PC-3 (cell line): ENCODE data around the gene GP5. TPM values are rescaled to one million over a fixed set of nuclear protein-coding genes. Genes with fewer than 3 reads are reported as not detected.

Experiments
- ATAC-seq: fragments of 200-7000 bp; cut with Tn5 transposase; 2 replicates; pipeline ENCODE4 v1.9.1; 2020; ENCODE audit warnings: mild to moderate bottlenecking, moderate library complexity
- BruUV-seq: library from RNA; stranded (reverse); fragments of 400-500 nt; replicated peaks from 2 replicates; lab custom pipeline; 2021; lab: Mats Ljungman, UMichigan
- CTCF ChIA-PET: fragments of 300-600 bp; sonication (Branson Sonifier 250); formaldehyde crosslinking; loops from one replicate; lab custom pipeline; 2022; ENCODE audit warnings: antibody characterized with exemption; lab: Charles Lee
- POLR2A ChIA-PET: fragments of 300-600 bp; sonication (Branson Sonifier 250); formaldehyde crosslinking; loops from one replicate; lab custom pipeline; 2022; ENCODE audit warnings: antibody characterized with exemption; ENCODE audit not compliant: unreplicated experiment; lab: Charles Lee
- DNase-seq: peaks from one replicate; pipeline ENCODE4 v3.0.0-alpha.2; 2015
- H2AFZ ChIP-seq: fragments of 300-600 bp; sonication (generic); 2 replicates; pipeline ENCODE4 v1.6.0; 2016; ENCODE audit warnings: antibody characterized with exemption, low read length
- H3F3A ChIP-seq: fragments of 300-600 bp; sonication (generic); one replicate; pipeline ENCODE4 v1.6.0; 2017; ENCODE audit warnings: antibody characterized with exemption, low read length, control low read depth, mild to moderate bottlenecking; ENCODE audit not compliant: unreplicated experiment
- H3K27ac ChIP-seq: fragments of 300-600 bp; sonication (generic); 2 replicates; pipeline ENCODE4 v1.5.1; 2016; ENCODE audit warnings: mild to moderate bottlenecking, low read length
- H3K27me3 ChIP-seq: fragments of 300-600 bp; sonication (generic); 2 replicates; pipeline ENCODE4 v1.6.1; 2016; ENCODE audit warnings: low read length, mixed read lengths
- H3K36me3 ChIP-seq: fragments of 300-600 bp; sonication (generic); 2 replicates; pipeline ENCODE4 v1.6.1; 2016; ENCODE audit warnings: low read depth, mixed run types, low read length, mixed read lengths
- H3K4me1 ChIP-seq: fragments of 300-600 bp; sonication (generic); 2 replicates; pipeline ENCODE4 v1.5.1; 2016; ENCODE audit warnings: low read length; ENCODE audit not compliant: insufficient read depth
- H3K4me2 ChIP-seq: fragments of 300-600 bp; sonication (generic); 2 replicates; pipeline ENCODE4 v1.6.0; 2016; ENCODE audit warnings: low read length
- H3K4me3 ChIP-seq: fragments of 300-600 bp; sonication (generic); 2 replicates; pipeline ENCODE4 v1.5.1; 2016; ENCODE audit warnings: mild to moderate bottlenecking, low read length, mixed read lengths
- H3K79me2 ChIP-seq: fragments of 300-600 bp; sonication (generic); 2 replicates; pipeline ENCODE4 v1.6.1; 2017; ENCODE audit warnings: low read length, mixed read lengths
- H3K9ac ChIP-seq: fragments of 300-600 bp; sonication (generic); 2 replicates; pipeline ENCODE4 v1.6.0; 2016; ENCODE audit warnings: mild to moderate bottlenecking, low read length
- H3K9me2 ChIP-seq: fragments of 300-600 bp; sonication (generic); replicated peaks from 2 replicates; pipeline ENCODE4 v1.6.1; 2016; ENCODE audit warnings: mixed run types, low read length, mixed read lengths
- H3K9me3 ChIP-seq: fragments of 300-600 bp; sonication (generic); 2 replicates; pipeline ENCODE4 v1.6.1; 2016; ENCODE audit warnings: low read length, mixed read lengths
- H4K20me1 ChIP-seq: fragments of 300-600 bp; sonication (generic); 2 replicates; pipeline ENCODE4 v1.6.1; 2016; ENCODE audit warnings: low read length, mixed read lengths
- EZH2 ChIP-seq: fragments of 300-600 bp; sonication (generic); IDR thresholded peaks from one replicate; pipeline ENCODE4 v1.6.1; 2017; ENCODE audit warnings: antibody characterized with exemption, mild to moderate bottlenecking, low read length; ENCODE audit not compliant: unreplicated experiment
- EZH2phosphoT487 ChIP-seq: fragments of 300-600 bp; sonication (generic); IDR thresholded peaks from 2 replicates; pipeline ENCODE4 v1.6.1; 2018; ENCODE audit warnings: mild to moderate bottlenecking, antibody characterized with exemption, low read length, borderline replicate concordance
- intact Hi-C: fragments of 100-400 bp; cut with micrococcal nuclease; formaldehyde crosslinking; loops from 2 replicates; pipeline ENCODE4 v1.9.0; 2023
- total RNA-seq: library from RNA; depleted of rRNA; stranded (reverse); fragments of >200 nt; gene quantifications from 2 replicates; pipeline ENCODE4 v1.2.3, GENCODE V29; 2014
- TF ChIP-seq, protein P1 (sequence below): fragments of 300-600 bp; sonication (generic); conservative IDR thresholded peaks from 2 replicates; pipeline ENCODE4 v1.5.1; 2017; ENCODE audit warnings: antibody characterized with exemption, low read depth, mild to moderate bottlenecking, low read length

The GP5 gene
- total RNA-seq, 1 experiment from 2014 or later: not detected

DNA sequence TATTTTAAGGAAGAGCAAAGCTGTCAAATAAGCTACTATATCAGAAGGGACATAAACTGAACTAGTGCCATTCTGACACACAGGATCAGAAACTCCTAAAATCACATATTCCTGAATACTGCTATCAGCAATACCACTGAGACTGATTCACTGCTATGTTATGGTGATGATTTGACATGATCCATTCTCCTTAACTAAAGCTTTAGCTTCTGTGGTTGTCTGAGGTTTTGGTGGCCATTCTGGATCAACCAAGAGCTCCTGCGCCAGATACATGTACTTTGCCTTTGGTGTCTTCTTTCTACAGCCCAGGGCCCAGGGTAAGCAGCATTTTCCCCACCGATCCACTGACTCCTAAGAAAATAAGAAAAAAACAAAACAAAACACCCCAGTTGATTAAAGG is 6.7 kb upstream of the GP5 start:
- TF ChIP-seq EZH2: no peak
- TF ChIP-seq EZH2phosphoT487: no peak
- TF ChIP-seq, protein P1, sequence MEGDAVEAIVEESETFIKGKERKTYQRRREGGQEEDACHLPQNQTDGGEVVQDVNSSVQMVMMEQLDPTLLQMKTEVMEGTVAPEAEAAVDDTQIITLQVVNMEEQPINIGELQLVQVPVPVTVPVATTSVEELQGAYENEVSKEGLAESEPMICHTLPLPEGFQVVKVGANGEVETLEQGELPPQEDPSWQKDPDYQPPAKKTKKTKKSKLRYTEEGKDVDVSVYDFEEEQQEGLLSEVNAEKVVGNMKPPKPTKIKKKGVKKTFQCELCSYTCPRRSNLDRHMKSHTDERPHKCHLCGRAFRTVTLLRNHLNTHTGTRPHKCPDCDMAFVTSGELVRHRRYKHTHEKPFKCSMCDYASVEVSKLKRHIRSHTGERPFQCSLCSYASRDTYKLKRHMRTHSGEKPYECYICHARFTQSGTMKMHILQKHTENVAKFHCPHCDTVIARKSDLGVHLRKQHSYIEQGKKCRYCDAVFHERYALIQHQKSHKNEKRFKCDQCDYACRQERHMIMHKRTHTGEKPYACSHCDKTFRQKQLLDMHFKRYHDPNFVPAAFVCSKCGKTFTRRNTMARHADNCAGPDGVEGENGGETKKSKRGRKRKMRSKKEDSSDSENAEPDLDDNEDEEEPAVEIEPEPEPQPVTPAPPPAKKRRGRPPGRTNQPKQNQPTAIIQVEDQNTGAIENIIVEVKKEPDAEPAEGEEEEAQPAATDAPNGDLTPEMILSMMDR: no peak
- Histone ChIP-seq H3K9ac (no peak overlapping the region), H3K9me2 (no peaks in the 10 kb centered on the region), H3K4me1 (peaks cover 8% of the 10 kb centered on the region; the same call in 1 of the 2 replicates), H2AFZ (no peak overlapping the region), H3K79me2 (no peaks in the 10 kb centered on the region), H3K36me3 (peaks cover 5% of the 10 kb centered on the region; the same call in 1 of the 2 replicates), H3K4me2 (no peak overlapping the region), H3K27me3 (no peaks in the 10 kb centered on the region), H4K20me1 (no peaks in the 10 kb centered on the region), H3F3A (no peaks in the 10 kb centered on the region), H3K4me3 (no peak overlapping the region), H3K27ac (no peak overlapping the region), H3K9me3 (no peaks in the 10 kb centered on the region)
- DNase-seq (no peak), ATAC-seq (no peak)
- intact Hi-C loops: loop anchor here (2.0 kb wide), 1 partner anchor 61 kb away; no protein-coding TSS in a partner anchor
- POLR2A ChIA-PET: no interaction called here
- CTCF ChIA-PET: interaction anchor here (0.7 kb wide), 1 partner anchor 66 kb away, joined by 3 read pairs; no protein-coding TSS in a partner anchor
- no TSS peak for BruUV-seq

DNA sequence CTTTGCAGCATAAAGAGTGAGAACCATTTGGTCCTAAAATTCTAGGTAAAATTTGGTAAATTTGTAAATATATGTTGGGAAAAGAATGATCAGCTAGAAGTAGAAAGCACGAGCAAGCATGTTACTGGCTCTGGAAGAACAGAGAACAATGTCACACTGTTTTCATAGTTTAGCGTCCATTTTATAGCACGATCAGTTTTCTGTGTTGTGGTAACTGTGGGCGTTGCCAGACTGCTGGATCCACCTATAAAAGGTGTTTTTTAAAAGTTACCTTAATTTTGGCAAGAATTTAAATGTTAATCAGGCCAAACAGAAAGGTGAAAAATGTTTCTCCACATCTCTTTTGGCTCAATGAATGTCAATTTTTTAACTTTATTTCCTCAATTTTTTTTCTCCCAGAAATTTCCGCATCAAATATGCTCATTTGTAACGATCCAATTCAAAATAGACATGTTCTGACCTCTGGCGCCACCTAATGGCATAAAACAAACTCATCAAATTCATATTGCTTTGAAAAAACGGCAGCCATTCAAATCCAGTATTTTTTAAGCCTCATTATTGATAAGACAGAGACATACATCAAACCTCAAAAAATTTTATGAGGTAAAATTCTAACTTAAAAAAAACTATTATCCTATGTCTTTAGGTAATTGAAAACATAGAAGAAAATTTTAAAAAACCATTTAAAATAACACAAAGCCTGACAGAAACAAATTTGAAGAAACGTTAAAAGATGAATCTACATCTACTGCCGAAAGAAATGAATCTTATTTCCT is 5.5 kb upstream of the GP5 start:
- Histone ChIP-seq H3F3A (no peaks in the 10 kb centered on the region), H3K9me3 (no peaks in the 10 kb centered on the region), H3K4me2 (no peak overlapping the region), H4K20me1 (no peaks in the 10 kb centered on the region), H3K9ac (no peak overlapping the region), H3K4me3 (no peak overlapping the region), H2AFZ (no peak overlapping the region), H3K27ac (no peak overlapping the region), H3K27me3 (no peaks in the 10 kb centered on the region), H3K36me3 (peaks cover 5% of the 10 kb centered on the region; the same call in 1 of the 2 replicates), H3K9me2 (no peaks in the 10 kb centered on the region), H3K79me2 (no peaks in the 10 kb centered on the region), H3K4me1 (peaks cover 8% of the 10 kb centered on the region; the same call in 1 of the 2 replicates)
- TSS peak; percentile 7 for BruUV-seq
- POLR2A ChIA-PET: no interaction called here
- intact Hi-C loops: loop anchor here (1.0 to 2.0 kb wide), 2 partner anchors 60 to 71 kb away; no protein-coding TSS in a partner anchor
- CTCF ChIA-PET: interaction anchor here (0.6 kb wide), 1 partner anchor 63 kb away, joined by 3 read pairs; no protein-coding TSS in a partner anchor
- ATAC-seq (no peak), DNase-seq (peak; percentile 75)
- no peak for TF ChIP-seq EZH2
- TF ChIP-seq, protein P1: peak; percentile 86
- TF ChIP-seq EZH2phosphoT487: no peak

GRCh38 chr3:194401868-194402329 is 2.8 kb upstream of the GP5 start:
- Histone ChIP-seq H3K79me2 (no peaks in the 10 kb centered on the region), H3K27me3 (no peaks in the 10 kb centered on the region), H4K20me1 (no peaks in the 10 kb centered on the region), H2AFZ (no peak overlapping the region), H3F3A (no peaks in the 10 kb centered on the region), H3K4me2 (no peak overlapping the region), H3K9ac (no peak overlapping the region), H3K9me3 (no peaks in the 10 kb centered on the region), H3K9me2 (no peaks in the 10 kb centered on the region), H3K36me3 (0 out of 2 replicates have a peak, but pooled peaks cover 5% of the 10 kb centered on the region), H3K27ac (no peak overlapping the region), H3K4me1 (no peaks in the 10 kb centered on the region), H3K4me3 (no peak overlapping the region)
- ATAC-seq (no peak; the same call in 1 of the 2 replicates), DNase-seq (no peak)
- CTCF ChIA-PET: no interaction called here
- TF ChIP-seq, protein P1: no peak
- TF ChIP-seq EZH2: no peak
- no peak for TF ChIP-seq EZH2phosphoT487
- no TSS peak for BruUV-seq
- POLR2A ChIA-PET: no interaction called here
- intact Hi-C loops: no loop called here
